Skin of body (tissue), 2 donors: ENCODE data around the gene MED25. TPM values are rescaled to one million over a fixed set of nuclear protein-coding genes. Genes with fewer than 3 reads are reported as not detected.
A peak's percentile ranks its signal among the peaks of the same experiment; 100 is the strongest.

ENCODE experiments used
- DNase-seq: peaks from one replicate; lab custom pipeline; 2025; lab: John Stamatoyannopoulos, UW
- total RNA-seq: library from RNA; depleted of rRNA; stranded (reverse); fragments of >200 nt; gene quantifications from one replicate; pipeline ENCODE4 v1.2.3, GENCODE V29; 2014

Gene MED25
- 17.4 TPM for total RNA-seq

GRCh38 chr19:49817964-49818648 is at the start of gene MED25:
Gene MED25 (plus strand): TSS chr19:49818289. CDS start chr19:49818342, 53 bp downstream.
- DNase-seq: peak; percentile 85

GRCh38 chr19:49770529-49770928 is 47.6 kb upstream of the MED25 start:
- DNase-seq: no peak

- no peak for DNase-seq
Measured at GRCh38 chr19:49771674-49772139, 46.4 kb upstream of the MED25 start.

GRCh38 chr19:49772850-49773432 is 45.1 kb upstream of the MED25 start:
- DNase-seq: no peak

GRCh38 chr19:49773663-49774350 is 44.3 kb upstream of the MED25 start:
- no peak for DNase-seq

GRCh38 chr19:49774969-49775368 is 43.1 kb upstream of the MED25 start:
- DNase-seq: no peak

- DNase-seq: no peak
Measured at GRCh38 chr19:49775742-49776370, 42.2 kb upstream of the MED25 start.

- no peak for DNase-seq
Measured at GRCh38 chr19:49776371-49776764, 41.7 kb upstream of the MED25 start.

- no peak for DNase-seq
Measured at GRCh38 chr19:49779731-49780555, 38.1 kb upstream of the MED25 start.

- no peak for DNase-seq
Measured at GRCh38 chr19:49780861-49781260, 37.2 kb upstream of the MED25 start.

- no peak for DNase-seq
Measured at GRCh38 chr19:49781394-49781793, 36.7 kb upstream of the MED25 start.

GRCh38 chr19:49782515-49782914 is 35.6 kb upstream of the MED25 start:
- no peak for DNase-seq

- DNase-seq: no peak
Measured at GRCh38 chr19:49786376-49786820, 31.7 kb upstream of the MED25 start.

- DNase-seq: no peak
Measured at GRCh38 chr19:49787746-49788145, 30.3 kb upstream of the MED25 start.

- no peak for DNase-seq
Measured at GRCh38 chr19:49788857-49789256, 29.2 kb upstream of the MED25 start.

- DNase-seq: no peak
Measured at GRCh38 chr19:49790866-49791265, 27.2 kb upstream of the MED25 start.

- no peak for DNase-seq
Measured at GRCh38 chr19:49791776-49792445, 26.2 kb upstream of the MED25 start.

- no peak for DNase-seq
Measured at GRCh38 chr19:49792829-49793560, 25.1 kb upstream of the MED25 start.

GRCh38 chr19:49793561-49793840 is 24.6 kb upstream of the MED25 start:
- DNase-seq: no peak

GRCh38 chr19:49795615-49796014 is 22.5 kb upstream of the MED25 start:
- no peak for DNase-seq
